HAP-1 (cell line): ENCODE data around the gene LHX3.

ENCODE experiments used
- DNase-seq, 2 experiments: peaks; one replicate each; pipeline ENCODE4 v3.0.0-alpha.2; 2016 to 2020; ENCODE audit warnings: low spot score in 2 of 2
- H3K27me3 ChIP-seq: fragments of 250-450 bp; sonication (Bioruptor Pico); 2 replicates; pipeline ENCODE4 v1.5.1; 2020; ENCODE audit warnings: low read depth, mild to moderate bottlenecking, moderate library complexity
- H3K36me3 ChIP-seq: fragments of 250-450 bp; sonication (Bioruptor Pico); replicated peaks from 2 replicates; pipeline ENCODE4 v1.5.1; 2020; ENCODE audit warnings: mild to moderate bottlenecking
- H3K4me1 ChIP-seq: fragments of 250-450 bp; sonication (Bioruptor Pico); 2 replicates; pipeline ENCODE4 v1.5.1; 2020; ENCODE audit warnings: mild to moderate bottlenecking
- H3K4me3 ChIP-seq: fragments of 250-450 bp; sonication (Bioruptor Pico); 2 replicates; pipeline ENCODE4 v1.5.1; 2020; ENCODE audit warnings: mild to moderate bottlenecking, moderate library complexity
- H3K9me3 ChIP-seq: fragments of 250-450 bp; sonication (Bioruptor Pico); 2 replicates; pipeline ENCODE4 v1.5.1; 2020; ENCODE audit warnings: mild to moderate bottlenecking, moderate library complexity
- in situ Hi-C: fragments of 300-500 bp; cut with MboI; formaldehyde crosslinking; loops from 3 replicates; pipeline ENCODE4 v1.14.3; 2020; ENCODE audit warnings: low sequenced_read_pairs, inconsistent platforms, mixed read lengths

The LHX3 gene

GRCh38 chr9:136193127-136193890, 11.6 kb downstream of the LHX3 start:
- peaks cover 2% of the 10 kb centered on the region for H3K4me1 ChIP-seq
- H3K36me3 ChIP-seq, result no peaks in the 10 kb centered on the region
- in situ Hi-C loops, result no loop called here

DNA sequence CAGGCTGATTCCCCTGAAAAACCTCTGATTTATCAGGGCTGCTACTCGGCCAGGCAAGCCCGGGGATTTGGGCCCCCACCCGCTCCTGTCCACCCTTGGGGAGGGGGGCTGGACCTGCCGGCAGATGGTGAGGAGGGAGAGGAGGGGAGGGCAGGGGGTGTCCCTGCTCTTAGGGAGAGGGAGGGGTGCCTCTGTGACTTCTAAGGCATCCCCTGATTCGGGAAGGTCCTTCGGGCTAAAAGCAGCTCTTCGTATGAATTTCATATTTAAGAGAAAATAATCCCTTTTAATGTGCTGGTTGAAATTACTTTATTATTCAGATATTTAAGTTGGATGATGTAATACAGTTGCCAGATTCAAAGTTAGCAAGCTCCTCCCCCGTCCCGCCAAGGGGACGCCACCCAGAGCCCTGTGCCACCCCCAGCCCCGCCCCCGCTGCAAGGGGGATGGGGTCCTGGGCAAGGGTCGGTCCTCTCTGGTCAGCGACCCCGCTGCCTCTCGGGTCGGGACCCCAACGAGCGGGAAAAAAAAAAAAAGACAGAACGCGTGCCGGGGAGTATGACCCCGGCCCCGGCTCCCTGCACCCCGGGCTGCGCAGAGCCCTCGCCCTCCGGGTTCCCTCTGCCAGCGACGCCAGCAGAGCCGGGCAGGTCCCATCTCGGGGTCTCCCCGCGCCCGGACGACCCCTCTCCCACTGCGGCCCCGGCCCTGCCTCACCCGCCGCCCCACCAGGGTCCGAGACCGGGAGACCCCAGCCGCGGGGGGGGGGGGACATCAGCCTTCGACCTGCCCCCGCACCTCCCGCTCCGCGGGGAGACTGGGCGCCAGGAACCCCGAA, 12.4 kb downstream of the LHX3 start:
- Histone ChIP-seq H3K4me1 (peaks cover 2% of the 10 kb centered on the region), H3K4me3 (no peak overlapping the region), H3K36me3 (no peaks in the 10 kb centered on the region), H3K9me3 (no peaks in the 10 kb centered on the region), H3K27me3 (peaks cover 60% of the 10 kb centered on the region)
- in situ Hi-C loops, result no loop called here
- no peak for DNase-seq

More at GRCh38 chr9:136193127-136193890, 11.6 kb downstream of the LHX3 start:
- H3K4me3 ChIP-seq, result no peak overlapping the region
- DNase-seq, result no peak
- H3K9me3 ChIP-seq, result no peaks in the 10 kb centered on the region
- peaks cover 68% of the 10 kb centered on the region for H3K27me3 ChIP-seq

DNA sequence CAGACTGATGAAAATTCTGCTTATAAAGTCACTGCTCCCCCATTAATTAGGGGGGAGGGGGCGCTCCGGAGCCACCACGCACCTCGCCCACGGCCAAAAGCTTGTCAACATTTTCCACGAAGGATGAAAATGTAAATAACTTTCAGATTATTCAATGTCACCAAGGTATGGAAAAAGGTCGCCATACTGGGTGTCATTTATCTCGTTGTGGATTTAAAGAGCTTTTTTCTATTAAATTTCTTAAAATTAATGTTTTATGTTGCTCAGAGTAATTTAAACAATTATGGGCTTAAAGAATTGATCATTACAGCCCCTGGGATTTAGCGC, 13.0 kb downstream of the LHX3 start:
- Histone ChIP-seq H3K36me3 (no peaks in the 10 kb centered on the region), H3K4me3 (no peak overlapping the region), H3K9me3 (no peaks in the 10 kb centered on the region), H3K4me1 (peaks cover 2% of the 10 kb centered on the region), H3K27me3 (peaks cover 54% of the 10 kb centered on the region)
- no peak for DNase-seq
- in situ Hi-C loops, result no loop called here

- Histone ChIP-seq H3K9me3 (no peaks in the 10 kb centered on the region), H3K4me3 (no peak overlapping the region), H3K36me3 (no peaks in the 10 kb centered on the region), H3K27me3 (peaks cover 48% of the 10 kb centered on the region), H3K4me1 (peaks cover 2% of the 10 kb centered on the region)
- in situ Hi-C loops, result no loop called here
- no peak for DNase-seq
Measured at GRCh38 chr9:136191099-136191959, 13.6 kb downstream of the LHX3 start.

GRCh38 chr9:136190656-136191055, 14.3 kb downstream of the LHX3 start:
- Histone ChIP-seq H3K9me3 (no peaks in the 10 kb centered on the region), H3K36me3 (no peaks in the 10 kb centered on the region), H3K27me3 (peaks cover 41% of the 10 kb centered on the region), H3K4me1 (peaks cover 2% of the 10 kb centered on the region), H3K4me3 (no peak overlapping the region)
- DNase-seq, result no peak
- in situ Hi-C loops, result no loop called here

GRCh38 chr9:136190237-136190601, 14.7 kb downstream of the LHX3 start:
- in situ Hi-C loops, result no loop called here
- no peak for DNase-seq
- Histone ChIP-seq H3K9me3 (no peaks in the 10 kb centered on the region), H3K27me3 (peaks cover 39% of the 10 kb centered on the region), H3K4me3 (no peak overlapping the region), H3K4me1 (peaks cover 2% of the 10 kb centered on the region), H3K36me3 (no peaks in the 10 kb centered on the region)

- Histone ChIP-seq H3K36me3 (no peaks in the 10 kb centered on the region), H3K27me3 (peaks cover 33% of the 10 kb centered on the region), H3K4me1 (peaks cover 2% of the 10 kb centered on the region), H3K4me3 (no peak overlapping the region), H3K9me3 (no peaks in the 10 kb centered on the region)
- peak in 1 of 2 experiments; percentile 45 for DNase-seq
- in situ Hi-C loops, result no loop called here
Measured at GRCh38 chr9:136189394-136190236, 15.3 kb downstream of the LHX3 start.

GRCh38 chr9:136187683-136188586, 17.0 kb downstream of the LHX3 start:
- in situ Hi-C loops, result no loop called here
- Histone ChIP-seq H3K4me3 (no peak overlapping the region), H3K4me1 (peaks cover 2% of the 10 kb centered on the region), H3K36me3 (no peaks in the 10 kb centered on the region), H3K9me3 (no peaks in the 10 kb centered on the region), H3K27me3 (peaks cover 18% of the 10 kb centered on the region)
- DNase-seq, result peak; percentile 36 to 76

DNA sequence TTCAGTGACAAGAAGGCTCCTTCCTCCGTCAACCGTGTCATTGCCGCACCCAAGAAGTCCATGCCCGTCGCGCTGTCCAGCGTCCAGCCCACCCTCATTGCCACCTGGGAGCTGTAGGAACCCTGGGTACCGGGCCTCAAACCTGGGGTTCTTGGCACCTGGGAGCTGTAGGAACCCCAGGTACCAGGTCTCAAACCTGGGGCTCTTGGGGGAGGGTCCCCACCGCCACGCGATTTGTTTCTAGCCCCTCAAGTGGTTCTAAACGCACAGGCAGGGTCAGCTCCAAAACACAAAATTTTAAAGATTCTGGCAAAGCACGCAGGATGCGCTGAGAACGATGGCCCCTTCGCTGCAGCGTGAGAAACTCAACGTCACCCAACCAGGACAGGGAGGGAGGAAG, 17.7 kb downstream of the LHX3 start:
- no peak for DNase-seq
- in situ Hi-C loops, result no loop called here
- Histone ChIP-seq H3K36me3 (no peaks in the 10 kb centered on the region), H3K4me1 (peaks cover 2% of the 10 kb centered on the region), H3K9me3 (no peaks in the 10 kb centered on the region), H3K4me3 (no peak overlapping the region), H3K27me3 (peaks cover 10% of the 10 kb centered on the region)

DNA sequence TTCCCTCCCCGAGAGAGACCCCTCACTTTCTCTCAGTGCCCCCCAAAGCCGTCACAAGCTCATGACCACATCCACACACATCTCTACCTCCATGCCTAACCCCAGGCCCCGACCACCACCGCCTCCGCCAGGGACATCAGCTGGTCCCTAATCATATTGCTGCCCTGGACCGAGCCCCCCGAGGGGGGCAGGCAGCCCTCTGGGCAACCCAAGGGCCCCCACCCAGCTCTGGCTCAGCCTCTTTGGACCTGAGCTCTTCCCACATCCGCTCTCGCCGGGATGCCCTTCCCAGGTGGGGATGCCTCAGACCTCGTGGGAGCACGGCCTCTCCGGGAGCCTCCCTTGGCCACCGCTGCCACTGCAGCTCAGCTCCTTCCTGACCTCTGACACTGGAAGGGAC, 18.5 kb downstream of the LHX3 start:
- H3K9me3 ChIP-seq, result no peaks in the 10 kb centered on the region
- H3K4me3 ChIP-seq, result no peak overlapping the region
- in situ Hi-C loops, result no loop called here
- peaks cover 2% of the 10 kb centered on the region; the same call in 1 of the 2 replicates for H3K4me1 ChIP-seq
- DNase-seq, result no peak
- peaks cover 2% of the 10 kb centered on the region for H3K27me3 ChIP-seq
- no peaks in the 10 kb centered on the region for H3K36me3 ChIP-seq

GRCh38 chr9:136185596-136186366, 19.1 kb downstream of the LHX3 start:
- H3K4me3 ChIP-seq, result no peak overlapping the region
- in situ Hi-C loops, result no loop called here
- no peaks in the 10 kb centered on the region for H3K36me3 ChIP-seq
- DNase-seq, result no peak
- no peaks in the 10 kb centered on the region for H3K9me3 ChIP-seq
- H3K4me1 ChIP-seq, result peaks cover 2% of the 10 kb centered on the region; the same call in 1 of the 2 replicates
- H3K27me3 ChIP-seq, result no peaks in the 10 kb centered on the region; the same call in 1 of the 2 replicates

- no peaks in the 10 kb centered on the region for H3K9me3 ChIP-seq
- H3K36me3 ChIP-seq, result no peaks in the 10 kb centered on the region
- H3K4me3 ChIP-seq, result no peak overlapping the region
- peaks cover 2% of the 10 kb centered on the region; the same call in 1 of the 2 replicates for H3K4me1 ChIP-seq
- no peak for DNase-seq
- no peaks in the 10 kb centered on the region; the same call in 1 of the 2 replicates for H3K27me3 ChIP-seq
- in situ Hi-C loops, result no loop called here
Measured at GRCh38 chr9:136185066-136185465, 19.9 kb downstream of the LHX3 start.
